ENCODE measurements around the gene TGIF2LY.
"Not testable (repeated sequence)": the region's sequence is repeated elsewhere in the genome, so short reads cannot be mapped to it uniquely, and the experiment has no call there.

Gene TGIF2LY

DNA sequence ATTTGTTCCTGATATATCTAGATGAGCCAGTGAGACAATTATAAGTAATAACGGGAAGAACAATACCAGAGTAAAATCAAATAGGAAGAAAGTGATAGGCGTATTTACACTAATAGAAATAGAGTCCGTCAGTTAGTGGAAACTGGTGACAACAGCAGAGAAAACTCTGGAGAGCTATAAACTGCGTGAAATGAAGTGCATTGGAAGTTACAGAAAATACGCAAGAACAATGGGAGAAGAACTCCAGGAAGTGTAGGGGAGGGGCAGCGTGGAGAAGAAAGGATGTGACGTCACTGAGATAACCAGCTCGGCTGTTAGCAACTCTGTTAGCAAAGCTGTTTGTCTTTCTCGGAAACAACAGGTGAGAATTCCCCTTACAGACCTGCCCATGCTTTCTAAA lies at the start of gene TGIF2LY:
TSS of gene TGIF2LY (plus strand) at position 301 of the 400 bp plus-strand sequence. CDS start 178 bp downstream, outside the sequence.
- DNase-seq = not testable (repeated sequence)

All from fibroblast of upper back skin (primary cell).